ENCODE results near the gene SESN3.

DNA sequence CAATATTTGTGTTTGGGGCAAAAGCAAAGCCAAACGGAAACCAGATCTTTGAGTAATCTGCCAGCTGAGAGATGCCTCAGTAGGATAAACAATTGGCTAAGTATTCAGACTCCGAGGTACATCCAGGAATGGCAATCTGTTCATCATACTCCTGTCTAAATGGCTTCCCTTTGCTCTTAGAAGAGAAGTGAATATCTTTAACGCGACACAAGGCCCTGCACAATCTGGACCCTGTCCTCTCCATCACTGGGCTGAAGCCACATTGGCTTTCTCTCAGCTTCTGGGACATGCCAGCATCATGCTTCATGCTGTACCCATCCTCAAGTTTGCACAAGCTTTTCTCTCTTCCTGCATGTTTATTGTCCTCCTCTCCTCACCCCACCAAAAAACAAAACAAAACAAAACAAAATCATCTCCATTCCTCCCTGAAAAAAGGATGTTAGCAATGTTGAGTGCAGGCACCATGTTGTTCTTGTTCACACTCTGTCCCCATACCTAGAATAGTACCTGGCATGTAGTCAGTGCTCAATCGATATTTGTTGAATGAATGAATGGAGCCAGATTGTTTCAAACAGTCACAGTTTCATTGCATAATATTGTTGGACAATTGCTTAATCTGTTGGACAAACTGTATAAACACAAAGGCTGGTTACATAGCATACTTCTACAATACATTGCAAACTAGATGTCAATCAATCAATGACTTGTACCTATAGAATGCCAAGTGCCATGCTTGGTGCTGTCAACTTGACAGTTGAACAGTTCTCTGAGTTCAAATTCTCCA lies 38.2 kb upstream of the SESN3 start:
- TF ChIP-seq EZH2 (IDR thresholded peaks at IDR 0.05; ENCODE audit: borderline replicate concordance, low read depth, low read length, poor library complexity, severe bottlenecking) (no peak), CTCF (conservative IDR thresholded peaks at IDR 0.05; ENCODE audit: low read depth, low read length) (no peak)

All from A673 (cell line).